Neural progenitor cell (in vitro differentiated cells): ENCODE results near the gene LTBP2. TPM values are rescaled to one million over a fixed set of nuclear protein-coding genes. Genes with fewer than 3 reads are reported as not detected.

Source experiments
- DNase-seq: peaks from one replicate; pipeline ENCODE4 v3.0.0-alpha.2; 2016; ENCODE audit warnings: low spot score
- H2AFZ ChIP-seq: fragments of 200-600 bp; sonication (generic); replicated peaks from 2 replicates; pipeline ENCODE4 v1.6.1; 2016; ENCODE audit warnings: antibody characterized with exemption
- H3F3A ChIP-seq: fragments of 200-600 bp; sonication (generic); 2 replicates; pipeline ENCODE4 v1.6.1; 2016; ENCODE audit warnings: antibody characterized with exemption, low read depth
- H3K27ac ChIP-seq: fragments of 200-600 bp; sonication (generic); 2 replicates; pipeline ENCODE4 v1.5.1; 2016; ENCODE audit warnings: mild to moderate bottlenecking
- H3K27me3 ChIP-seq: fragments of 200-600 bp; sonication (generic); 2 replicates; pipeline ENCODE4 v1.6.1; 2016; ENCODE audit warnings: mild to moderate bottlenecking, moderate library complexity
- H3K36me3 ChIP-seq: fragments of 200-600 bp; sonication (generic); 2 replicates; pipeline ENCODE4 v1.5.1; 2016
- H3K4me1 ChIP-seq: fragments of 200-600 bp; sonication (generic); 2 replicates; pipeline ENCODE4 v1.6.1; 2016; ENCODE audit warnings: mixed run types
- H3K4me2 ChIP-seq: fragments of 200-600 bp; sonication (generic); 2 replicates; pipeline ENCODE4 v1.6.1; 2016
- H3K4me3 ChIP-seq: fragments of 200-600 bp; sonication (generic); 2 replicates; pipeline ENCODE4 v1.5.1; 2016
- H3K79me2 ChIP-seq: fragments of 200-600 bp; sonication (generic); 2 replicates; pipeline ENCODE4 v1.6.1; 2016; ENCODE audit warnings: low read depth
- H3K9ac ChIP-seq: fragments of 200-600 bp; sonication (generic); 2 replicates; pipeline ENCODE4 v1.6.1; 2016
- H3K9me3 ChIP-seq: fragments of 200-600 bp; sonication (generic); 2 replicates; pipeline ENCODE4 v1.5.1; 2016; ENCODE audit warnings: low read depth
- H4K20me1 ChIP-seq: fragments of 200-600 bp; sonication (generic); 2 replicates; pipeline ENCODE4 v1.6.1; 2016; ENCODE audit warnings: low read depth
- H3K27ac Mint-ChIP-seq: 3 replicates; pipeline ENCODE4 v1.8.0; 2021; ENCODE audit warnings: mixed read lengths
- H3K27me3 Mint-ChIP-seq: 2 replicates; pipeline ENCODE4 v1.8.0; 2022; ENCODE audit warnings: low read depth, mild to moderate bottlenecking, inconsistent platforms, moderate library complexity, mixed read lengths; ENCODE audit not compliant: insufficient read depth
- H3K36me3 Mint-ChIP-seq: 3 replicates; pipeline ENCODE4 v1.8.0; 2021; ENCODE audit warnings: mixed read lengths
- H3K4me1 Mint-ChIP-seq: 3 replicates; pipeline ENCODE4 v1.8.0; 2021; ENCODE audit warnings: mixed read lengths
- H3K4me3 Mint-ChIP-seq: 3 replicates; pipeline ENCODE4 v1.8.0; 2021; ENCODE audit warnings: mild to moderate bottlenecking, moderate library complexity, mixed read lengths
- H3K9me3 Mint-ChIP-seq: 3 replicates; pipeline ENCODE4 v1.8.0; 2020; ENCODE audit warnings: mixed read lengths
- EZH2 ChIP-seq: fragments of 200-600 bp; sonication (generic); IDR thresholded peaks from 2 replicates; pipeline ENCODE4 v1.6.1; 2017; ENCODE audit warnings: antibody characterized with exemption, mild to moderate bottlenecking, moderate library complexity
- EZH2phosphoT487 ChIP-seq: fragments of 200-600 bp; sonication (generic); IDR thresholded peaks from 2 replicates; pipeline ENCODE4 v1.6.1; 2017; ENCODE audit warnings: antibody characterized with exemption
- total RNA-seq: library from RNA; depleted of rRNA; stranded (reverse); fragments of >200 nt; gene quantifications from 2 replicates; pipeline ENCODE4 v1.2.3, GENCODE V29; 2015; ENCODE audit warnings: low replicate concordance
- TF ChIP-seq, protein P1 (sequence below): fragments of 200-600 bp; sonication (generic); IDR thresholded peaks from 2 replicates; pipeline ENCODE4 v1.5.1; 2017; ENCODE audit warnings: antibody characterized with exemption, mild to moderate bottlenecking

Gene LTBP2
- total RNA-seq, 1 donor from 2014 or later: 0.43 TPM

DNA sequence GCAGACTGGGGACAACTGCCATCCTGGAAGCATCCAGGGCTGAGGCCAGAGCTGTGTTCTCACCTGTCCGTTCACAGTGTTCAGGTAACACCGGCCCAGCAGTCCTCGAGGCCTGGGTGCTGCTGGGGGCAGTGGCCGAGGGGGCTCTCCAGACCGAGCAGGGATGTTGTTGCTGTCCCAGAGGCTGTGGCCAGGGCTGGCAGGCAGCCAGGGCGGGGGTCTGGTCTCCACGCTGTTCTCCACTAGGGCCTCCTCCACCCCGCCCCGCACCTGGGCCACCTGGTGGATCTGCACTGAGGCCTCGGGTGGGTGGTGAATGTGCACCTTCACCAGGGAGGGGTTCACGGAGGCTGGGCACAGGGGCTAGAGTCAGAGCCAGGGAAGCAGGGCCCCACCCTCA, 61.0 kb downstream of the LTBP2 start:
- no peak overlapping the region for H2AFZ ChIP-seq
- peaks cover 14% of the 10 kb centered on the region for H3K27me3 Mint-ChIP-seq
- peaks cover 26% of the 10 kb centered on the region for H3K4me1 Mint-ChIP-seq

DNA sequence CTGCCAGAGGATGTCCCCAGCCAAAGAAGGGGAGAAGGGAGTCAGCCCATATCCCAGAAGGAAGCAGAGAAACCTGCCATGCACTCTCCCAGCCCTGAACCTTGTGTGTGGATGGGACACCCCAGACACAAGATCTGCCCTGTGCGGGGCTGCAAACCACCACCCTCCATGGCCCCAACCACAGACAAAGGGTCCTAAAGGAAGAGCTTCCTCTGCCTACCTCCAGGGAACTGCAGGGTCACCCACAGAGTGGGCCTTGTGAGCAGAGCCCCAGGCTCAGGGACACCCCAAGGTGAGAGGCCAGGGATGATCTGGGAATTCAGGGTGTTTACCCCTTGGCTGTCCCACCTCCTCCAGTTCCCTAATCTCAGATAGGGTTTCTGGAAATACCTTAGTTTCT, 62.0 kb downstream of the LTBP2 start:
- Histone ChIP-seq H3K9ac (no peak overlapping the region), H4K20me1 (no peaks in the 10 kb centered on the region), H3K79me2 (no peaks in the 10 kb centered on the region), H3K27me3 (no peaks in the 10 kb centered on the region), H3K9me3 (no peaks in the 10 kb centered on the region), H2AFZ (no peak overlapping the region), H3K4me1 (peaks cover 12% of the 10 kb centered on the region), H3K4me3 (no peak overlapping the region), H3F3A (no peaks in the 10 kb centered on the region), H3K4me2 (no peak overlapping the region), H3K27ac (no peak overlapping the region), H3K36me3 (no peaks in the 10 kb centered on the region)
- no peak overlapping the region for H3K4me3 Mint-ChIP-seq
- H3K4me1 Mint-ChIP-seq: peaks cover 27% of the 10 kb centered on the region
- DNase-seq: no peak
- no peaks in the 10 kb centered on the region for H3K36me3 Mint-ChIP-seq
- no peaks in the 10 kb centered on the region for H3K9me3 Mint-ChIP-seq
- no peak overlapping the region for H3K27ac Mint-ChIP-seq
- TF ChIP-seq, protein P1, sequence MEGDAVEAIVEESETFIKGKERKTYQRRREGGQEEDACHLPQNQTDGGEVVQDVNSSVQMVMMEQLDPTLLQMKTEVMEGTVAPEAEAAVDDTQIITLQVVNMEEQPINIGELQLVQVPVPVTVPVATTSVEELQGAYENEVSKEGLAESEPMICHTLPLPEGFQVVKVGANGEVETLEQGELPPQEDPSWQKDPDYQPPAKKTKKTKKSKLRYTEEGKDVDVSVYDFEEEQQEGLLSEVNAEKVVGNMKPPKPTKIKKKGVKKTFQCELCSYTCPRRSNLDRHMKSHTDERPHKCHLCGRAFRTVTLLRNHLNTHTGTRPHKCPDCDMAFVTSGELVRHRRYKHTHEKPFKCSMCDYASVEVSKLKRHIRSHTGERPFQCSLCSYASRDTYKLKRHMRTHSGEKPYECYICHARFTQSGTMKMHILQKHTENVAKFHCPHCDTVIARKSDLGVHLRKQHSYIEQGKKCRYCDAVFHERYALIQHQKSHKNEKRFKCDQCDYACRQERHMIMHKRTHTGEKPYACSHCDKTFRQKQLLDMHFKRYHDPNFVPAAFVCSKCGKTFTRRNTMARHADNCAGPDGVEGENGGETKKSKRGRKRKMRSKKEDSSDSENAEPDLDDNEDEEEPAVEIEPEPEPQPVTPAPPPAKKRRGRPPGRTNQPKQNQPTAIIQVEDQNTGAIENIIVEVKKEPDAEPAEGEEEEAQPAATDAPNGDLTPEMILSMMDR: no peak
- TF ChIP-seq EZH2 (no peak), EZH2phosphoT487 (no peak)
- peaks cover 12% of the 10 kb centered on the region for H3K27me3 Mint-ChIP-seq

More for the DNA sequence above, 61.0 kb downstream of the LTBP2 start:
- H3K9me3 Mint-ChIP-seq: no peaks in the 10 kb centered on the region
- Histone ChIP-seq H3K27me3 (no peaks in the 10 kb centered on the region), H3K4me2 (no peak overlapping the region), H3F3A (no peaks in the 10 kb centered on the region), H3K27ac (no peak overlapping the region), H3K9ac (no peak overlapping the region), H3K79me2 (no peaks in the 10 kb centered on the region), H3K4me3 (no peak overlapping the region), H4K20me1 (no peaks in the 10 kb centered on the region), H3K9me3 (no peaks in the 10 kb centered on the region), H3K36me3 (no peaks in the 10 kb centered on the region), H3K4me1 (peaks cover 12% of the 10 kb centered on the region)
- H3K27ac Mint-ChIP-seq: no peak overlapping the region
- no peak for TF ChIP-seq EZH2phosphoT487
- no peak for TF ChIP-seq EZH2
- TF ChIP-seq, protein P1: no peak
- H3K36me3 Mint-ChIP-seq: no peaks in the 10 kb centered on the region
- no peak overlapping the region for H3K4me3 Mint-ChIP-seq
- DNase-seq: no peak

DNA sequence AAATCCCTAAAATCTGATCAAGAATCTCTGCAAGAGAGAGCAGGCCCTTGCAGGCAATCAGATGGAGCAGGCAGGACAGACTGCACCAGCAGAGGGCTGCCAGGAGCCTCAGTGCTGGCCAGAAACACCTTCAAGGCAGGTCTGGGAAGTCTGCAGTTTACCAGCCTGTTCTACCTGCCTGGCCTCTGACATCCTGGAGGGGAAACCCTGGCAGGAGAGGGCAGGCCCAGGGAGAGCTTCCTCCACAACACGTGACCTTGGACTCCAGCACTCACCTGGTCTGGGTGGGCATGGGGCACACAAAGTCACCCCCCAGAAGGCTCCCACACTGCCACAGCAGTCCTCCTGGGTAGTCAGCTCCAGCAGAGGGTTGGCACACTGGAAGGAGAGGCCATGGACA, 62.4 kb downstream of the LTBP2 start:
- H3K27ac Mint-ChIP-seq: no peak overlapping the region
- Histone ChIP-seq H3K4me3 (no peak overlapping the region), H2AFZ (no peak overlapping the region), H3K27ac (no peak overlapping the region), H3K27me3 (no peaks in the 10 kb centered on the region), H3K9me3 (no peaks in the 10 kb centered on the region), H4K20me1 (no peaks in the 10 kb centered on the region), H3K4me2 (no peak overlapping the region), H3F3A (no peaks in the 10 kb centered on the region), H3K36me3 (no peaks in the 10 kb centered on the region), H3K79me2 (no peaks in the 10 kb centered on the region), H3K9ac (no peak overlapping the region), H3K4me1 (peaks cover 12% of the 10 kb centered on the region)
- no peaks in the 10 kb centered on the region for H3K36me3 Mint-ChIP-seq
- DNase-seq: no peak
- H3K4me1 Mint-ChIP-seq: peaks cover 26% of the 10 kb centered on the region
- TF ChIP-seq, protein P1: peak; percentile 18
- no peak for TF ChIP-seq EZH2
- H3K9me3 Mint-ChIP-seq: no peaks in the 10 kb centered on the region
- H3K27me3 Mint-ChIP-seq: peaks cover 10% of the 10 kb centered on the region
- H3K4me3 Mint-ChIP-seq: no peak overlapping the region

DNA sequence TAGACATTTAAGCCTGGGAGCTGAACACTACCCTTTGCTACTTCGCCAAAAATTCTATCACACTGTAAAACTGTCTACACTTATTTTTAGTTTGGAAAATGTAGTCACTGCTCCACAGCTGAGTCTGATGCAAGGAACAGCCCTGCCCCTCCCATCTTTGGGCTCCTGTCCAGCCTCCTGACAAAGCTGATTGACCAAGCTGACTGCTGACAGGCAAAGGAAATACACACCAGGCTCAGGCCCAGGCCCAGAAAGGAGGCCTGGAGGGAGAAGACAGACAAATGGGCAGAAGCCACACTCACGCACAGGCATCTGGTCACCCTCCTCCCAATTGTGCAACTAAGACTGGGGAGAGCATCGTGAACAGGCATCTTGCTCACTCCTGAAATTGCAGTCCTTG, 63.2 kb downstream of the LTBP2 start:
- no peaks in the 10 kb centered on the region for H3F3A ChIP-seq
- H3K27ac Mint-ChIP-seq: no peak overlapping the region
- H3K36me3 ChIP-seq: no peaks in the 10 kb centered on the region
- H3K9me3 ChIP-seq: no peaks in the 10 kb centered on the region
- TF ChIP-seq EZH2 (no peak), EZH2phosphoT487 (no peak)
- TF ChIP-seq, protein P1: no peak
- H3K4me3 Mint-ChIP-seq: no peak overlapping the region
- no peak overlapping the region for H3K9ac ChIP-seq
- H3K9me3 Mint-ChIP-seq: no peaks in the 10 kb centered on the region
- no peak overlapping the region for H3K27ac ChIP-seq
- no peaks in the 10 kb centered on the region for H3K79me2 ChIP-seq
- H3K4me2 ChIP-seq: no peak overlapping the region
- no peaks in the 10 kb centered on the region for H3K27me3 ChIP-seq
- no peak overlapping the region for H2AFZ ChIP-seq
- H3K4me1 Mint-ChIP-seq: peaks cover 22% of the 10 kb centered on the region
- H3K4me3 ChIP-seq: no peak overlapping the region
- peaks cover 9% of the 10 kb centered on the region for H3K27me3 Mint-ChIP-seq
- DNase-seq: no peak
- H4K20me1 ChIP-seq: no peaks in the 10 kb centered on the region
- H3K4me1 ChIP-seq: peaks cover 12% of the 10 kb centered on the region
- no peaks in the 10 kb centered on the region for H3K36me3 Mint-ChIP-seq
